Measurements from ENCODE around the gene KIF2C. TPM values are rescaled to one million over a fixed set of nuclear protein-coding genes. Genes with fewer than 3 reads are reported as not detected.
"Not testable (repeated sequence)": the region's sequence is repeated elsewhere in the genome, so short reads cannot be mapped to it uniquely, and the experiment has no call there.

KIF2C gene
- total and polyA plus RNA-seq, 7 experiments from 2014 or later, result 0.32 to 69.3 (median 0.82) TPM; not detected in 1

DNA sequence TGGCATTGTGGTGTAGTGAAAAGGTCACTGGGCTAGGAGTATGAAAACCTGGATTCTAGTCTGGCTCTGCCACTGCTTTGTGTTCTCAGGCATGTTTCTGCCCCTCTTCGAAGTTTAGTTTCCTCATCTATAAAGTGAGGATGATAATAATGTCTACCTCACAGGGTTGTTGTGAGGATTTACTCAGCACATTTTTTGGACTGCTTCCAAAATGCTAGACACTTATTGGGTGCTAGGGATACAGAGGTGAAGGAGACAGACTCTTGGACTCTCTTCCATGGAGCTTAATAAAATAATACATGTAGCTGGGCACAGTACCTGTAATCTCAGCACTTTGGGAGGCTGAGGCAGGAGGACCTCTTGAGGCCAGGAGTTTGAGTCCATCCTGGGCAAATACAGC, 3.6 kb downstream of the KIF2C start:
- no peaks in the 10 kb centered on the region for H3K27me3 ChIP-seq (ENCODE audit: control insufficient read depth in 2 of 2, insufficient read depth in 2 of 2, low read length in 2 of 2)
- no peaks in the 10 kb centered on the region for H3K36me3 ChIP-seq (ENCODE audit: control insufficient read depth in 2 of 3, insufficient read depth in 3 of 3, low read length in 3 of 3)
- H3K36me3 Mint-ChIP-seq, result peaks cover 0 to 14% (median 0%) of the 10 kb centered on the region in 5 donors
- H3K4me3 Mint-ChIP-seq, result peak overlapping the region in 1 of 10 donors; percentile 33
- ChIA-PET POLR2A (interaction anchor here (0.7 to 1.8 kb wide), 3 partner anchors 10 to 32 kb away, joined by 4 to 5 read pairs (median 4); partner anchors contain the start of gene RPS8), CTCF (interaction anchor here (1.0 to 2.8 kb wide), 2 partner anchors 12 to 42 kb away, joined by 4 to 9 read pairs; partner anchors contain the start of gene RNU5D-1)
- H3K4me3 ChIP-seq (ENCODE audit: low read length), result no peak overlapping the region
- no peaks in the 10 kb centered on the region for H3K9me3 Mint-ChIP-seq
- peaks cover 7 to 49% (median 22%) of the 10 kb centered on the region in 7 donors for H3K4me1 Mint-ChIP-seq
- DNase-seq (no peak), ATAC-seq (no peak)
- peak overlapping the region in 1 of 9 donors; percentile 44 for H3K27ac Mint-ChIP-seq
- no peaks in the 10 kb centered on the region for H3K9me3 ChIP-seq (ENCODE audit: control insufficient read depth in 2 of 3, low read length in 3 of 3)
- intact Hi-C loops (cut with micrococcal nuclease), result no loop called here
- no peaks in the 10 kb centered on the region for H3K27me3 Mint-ChIP-seq
- peaks cover 5 to 7% of the 10 kb centered on the region in 2 donors for H3K4me1 ChIP-seq (ENCODE audit: control insufficient read depth in 2 of 2, insufficient read depth in 2 of 2, low read length in 2 of 2)
- no peak overlapping the region for H3K27ac ChIP-seq (ENCODE audit: low read depth, low read length)

DNA sequence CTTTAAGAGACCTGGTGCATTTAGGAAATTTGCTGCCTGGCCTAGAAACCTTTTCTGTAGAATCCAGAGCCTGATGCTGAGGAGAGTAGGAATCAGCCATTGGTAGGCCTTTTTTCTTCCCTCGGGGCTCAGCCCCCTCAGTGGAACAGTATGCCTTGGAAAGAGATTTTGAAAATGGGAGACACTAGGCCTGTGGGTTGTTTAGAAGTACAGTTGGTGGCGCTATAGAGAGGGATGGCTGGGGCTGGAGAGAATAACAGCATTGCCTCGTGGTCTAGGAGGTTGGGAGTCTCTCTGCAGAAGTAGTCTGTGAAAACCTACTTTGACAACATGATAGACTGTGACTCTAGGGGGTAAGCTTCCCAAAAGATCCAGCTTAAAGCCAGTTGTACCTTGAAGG, 8.2 kb downstream of the KIF2C start:
- no peak for DNase-seq
- ATAC-seq, result no peak
- H3K4me1 ChIP-seq (ENCODE audit: control insufficient read depth in 2 of 2, insufficient read depth in 2 of 2, low read length in 2 of 2), result no peaks in the 10 kb centered on the region
- Mint-ChIP-seq H3K4me1 (peaks cover 0 to 25% (median 0%) of the 10 kb centered on the region in 7 donors), H3K36me3 (peaks cover 0 to 20% (median 0%) of the 10 kb centered on the region in 5 donors), H3K4me3 (no peak overlapping the region), H3K9me3 (no peaks in the 10 kb centered on the region), H3K27ac (peak overlapping the region in 1 of 9 donors; percentile 51), H3K27me3 (no peaks in the 10 kb centered on the region)
- intact Hi-C loops (cut with micrococcal nuclease), result no loop called here
- H3K9me3 ChIP-seq (ENCODE audit: control insufficient read depth in 2 of 3, low read length in 3 of 3), result no peaks in the 10 kb centered on the region
- H3K27ac ChIP-seq (ENCODE audit: low read depth, low read length), result no peak overlapping the region
- ChIA-PET POLR2A (interaction anchor here (0.9 to 2.0 kb wide), 3 partner anchors 26 to 65 kb away, joined by 3 to 7 read pairs (median 3); partner anchors contain the start of gene RPS8), CTCF (interaction anchor here (0.7 to 1.0 kb wide), 3 partner anchors 17 to 162 kb away, joined by 3 read pairs; partner anchors contain the start of gene RNU5D-1)
- no peaks in the 10 kb centered on the region for H3K36me3 ChIP-seq (ENCODE audit: control insufficient read depth in 2 of 3, insufficient read depth in 3 of 3, low read length in 3 of 3)
- H3K4me3 ChIP-seq (ENCODE audit: low read length), result no peak overlapping the region
- no peaks in the 10 kb centered on the region for H3K27me3 ChIP-seq (ENCODE audit: control insufficient read depth in 2 of 2, insufficient read depth in 2 of 2, low read length in 2 of 2)

DNA sequence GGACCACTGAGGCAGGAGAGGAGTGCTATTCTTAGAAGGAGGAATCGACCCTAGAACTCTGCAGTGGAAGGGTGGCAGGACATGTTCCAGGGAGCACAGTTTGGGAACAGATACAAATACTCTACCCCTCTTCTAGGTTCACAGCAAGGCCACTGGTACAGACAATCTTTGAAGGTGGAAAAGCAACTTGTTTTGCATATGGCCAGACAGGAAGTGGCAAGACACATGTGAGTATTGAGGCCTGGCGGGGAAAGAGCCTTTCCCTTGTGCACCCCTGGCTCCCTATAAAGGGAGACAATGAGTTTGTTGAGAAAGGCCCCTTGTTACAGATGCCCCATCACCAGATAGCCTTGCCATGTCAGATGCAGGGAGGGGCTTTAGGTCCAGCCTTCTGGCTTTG, 17.8 kb downstream of the KIF2C start:
- intact Hi-C loops (cut with micrococcal nuclease), result no loop called here
- no peak overlapping the region for H3K4me3 ChIP-seq (ENCODE audit: low read length)
- Mint-ChIP-seq H3K36me3 (peaks cover 0 to 36% (median 0%) of the 10 kb centered on the region in 5 donors), H3K4me1 (peaks cover 0 to 12% (median 5%) of the 10 kb centered on the region in 7 donors), H3K4me3 (no peak overlapping the region), H3K27ac (peak overlapping the region in 2 of 9 donors; percentile 42 to 49), H3K27me3 (no peaks in the 10 kb centered on the region), H3K9me3 (no peaks in the 10 kb centered on the region)
- no peaks in the 10 kb centered on the region for H3K9me3 ChIP-seq (ENCODE audit: control insufficient read depth in 2 of 3, low read length in 3 of 3)
- H3K4me1 ChIP-seq (ENCODE audit: control insufficient read depth in 2 of 2, insufficient read depth in 2 of 2, low read length in 2 of 2), result no peaks in the 10 kb centered on the region
- ATAC-seq (no peak), DNase-seq (no peak)
- no peaks in the 10 kb centered on the region for H3K36me3 ChIP-seq (ENCODE audit: control insufficient read depth in 2 of 3, insufficient read depth in 3 of 3, low read length in 3 of 3)
- ChIA-PET POLR2A (no interaction called here), CTCF (interaction anchor here (0.7 kb wide), 1 partner anchor 1452 kb away, joined by 3 read pairs; no protein-coding TSS in a partner anchor)
- no peak overlapping the region for H3K27ac ChIP-seq (ENCODE audit: low read depth, low read length)
- no peaks in the 10 kb centered on the region for H3K27me3 ChIP-seq (ENCODE audit: control insufficient read depth in 2 of 2, insufficient read depth in 2 of 2, low read length in 2 of 2)

DNA sequence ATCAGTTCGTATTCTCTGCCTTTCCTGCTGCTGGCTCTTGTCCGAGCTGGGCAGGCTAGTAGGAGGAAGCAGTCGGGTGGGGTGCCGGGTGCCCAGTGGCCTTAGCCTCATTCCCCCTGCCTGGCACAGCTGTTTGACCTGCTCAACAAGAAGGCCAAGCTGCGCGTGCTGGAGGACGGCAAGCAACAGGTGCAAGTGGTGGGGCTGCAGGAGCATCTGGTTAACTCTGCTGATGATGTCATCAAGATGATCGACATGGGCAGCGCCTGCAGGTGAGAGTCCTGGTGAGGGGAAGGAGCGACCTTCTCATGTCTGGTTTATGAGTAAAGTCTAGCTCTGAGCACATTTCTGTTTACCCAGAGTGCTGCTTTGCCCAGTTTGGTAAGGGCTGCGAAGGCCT, 19.4 kb downstream of the KIF2C start:
- Histone ChIP-seq H3K4me3 (ENCODE audit: low read length) (no peak overlapping the region), H3K36me3 (ENCODE audit: control insufficient read depth in 2 of 3, insufficient read depth in 3 of 3, low read length in 3 of 3) (no peaks in the 10 kb centered on the region), H3K27ac (ENCODE audit: low read depth, low read length) (no peak overlapping the region), H3K4me1 (ENCODE audit: control insufficient read depth in 2 of 2, insufficient read depth in 2 of 2, low read length in 2 of 2) (no peaks in the 10 kb centered on the region), H3K9me3 (ENCODE audit: control insufficient read depth in 2 of 3, low read length in 3 of 3) (no peaks in the 10 kb centered on the region), H3K27me3 (ENCODE audit: control insufficient read depth in 2 of 2, insufficient read depth in 2 of 2, low read length in 2 of 2) (no peaks in the 10 kb centered on the region)
- peaks cover 0 to 12% (median 4%) of the 10 kb centered on the region in 7 donors for H3K4me1 Mint-ChIP-seq
- H3K9me3 Mint-ChIP-seq, result no peaks in the 10 kb centered on the region
- CTCF ChIA-PET, result no interaction called here
- intact Hi-C loops (cut with micrococcal nuclease), result no loop called here
- ATAC-seq (no peak), DNase-seq (no peak)
- no peak overlapping the region for H3K4me3 Mint-ChIP-seq
- no peaks in the 10 kb centered on the region for H3K27me3 Mint-ChIP-seq
- peaks cover 0 to 34% (median 0%) of the 10 kb centered on the region in 5 donors for H3K36me3 Mint-ChIP-seq
- H3K27ac Mint-ChIP-seq, result no peak overlapping the region
- POLR2A ChIA-PET, result interaction anchor here (0.6 to 1.8 kb wide), 3 partner anchors 14 to 1791 kb away, joined by 3 to 5 read pairs (median 4); partner anchors contain the start of gene RNU5D-1

DNA sequence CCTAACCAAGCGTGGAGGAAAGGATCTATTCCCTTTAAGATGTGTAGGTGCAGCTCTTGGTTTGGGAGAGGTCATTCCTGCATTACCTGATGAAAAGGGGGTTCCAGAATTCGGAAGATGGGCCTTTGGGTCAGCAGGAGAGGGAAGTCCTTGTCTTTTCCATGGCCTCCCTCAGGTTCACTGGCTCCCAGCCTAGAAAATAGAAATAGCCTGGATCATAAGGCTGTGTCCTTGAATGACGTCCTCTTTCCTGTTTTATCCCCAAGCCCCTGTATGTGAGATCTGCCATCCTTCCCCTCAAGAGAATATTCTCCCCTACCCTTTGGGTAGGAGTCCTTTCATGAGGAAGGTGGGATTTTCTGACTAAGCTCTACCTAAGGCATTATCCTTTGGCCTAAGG, 21.2 kb downstream of the KIF2C start:
- Histone ChIP-seq H3K4me1 (ENCODE audit: control insufficient read depth in 2 of 2, insufficient read depth in 2 of 2, low read length in 2 of 2) (no peaks in the 10 kb centered on the region), H3K4me3 (ENCODE audit: low read length) (no peak overlapping the region), H3K27ac (ENCODE audit: low read depth, low read length) (no peak overlapping the region), H3K27me3 (ENCODE audit: control insufficient read depth in 2 of 2, insufficient read depth in 2 of 2, low read length in 2 of 2) (no peaks in the 10 kb centered on the region), H3K36me3 (ENCODE audit: control insufficient read depth in 2 of 3, insufficient read depth in 3 of 3, low read length in 3 of 3) (no peaks in the 10 kb centered on the region), H3K9me3 (ENCODE audit: control insufficient read depth in 2 of 3, low read length in 3 of 3) (no peaks in the 10 kb centered on the region)
- Mint-ChIP-seq H3K27me3 (no peaks in the 10 kb centered on the region), H3K4me1 (peaks cover 0 to 9% (median 4%) of the 10 kb centered on the region in 7 donors), H3K36me3 (peaks cover 0 to 25% (median 0%) of the 10 kb centered on the region in 5 donors), H3K27ac (no peak overlapping the region), H3K4me3 (no peak overlapping the region), H3K9me3 (no peaks in the 10 kb centered on the region)
- DNase-seq (no peak), ATAC-seq (no peak)
- CTCF ChIA-PET, result no interaction called here
- intact Hi-C loops (cut with micrococcal nuclease), result no loop called here
- POLR2A ChIA-PET, result interaction anchor here (0.7 to 1.5 kb wide), 2 partner anchors 15 to 1306 kb away, joined by 4 read pairs; no protein-coding TSS in a partner anchor

DNA sequence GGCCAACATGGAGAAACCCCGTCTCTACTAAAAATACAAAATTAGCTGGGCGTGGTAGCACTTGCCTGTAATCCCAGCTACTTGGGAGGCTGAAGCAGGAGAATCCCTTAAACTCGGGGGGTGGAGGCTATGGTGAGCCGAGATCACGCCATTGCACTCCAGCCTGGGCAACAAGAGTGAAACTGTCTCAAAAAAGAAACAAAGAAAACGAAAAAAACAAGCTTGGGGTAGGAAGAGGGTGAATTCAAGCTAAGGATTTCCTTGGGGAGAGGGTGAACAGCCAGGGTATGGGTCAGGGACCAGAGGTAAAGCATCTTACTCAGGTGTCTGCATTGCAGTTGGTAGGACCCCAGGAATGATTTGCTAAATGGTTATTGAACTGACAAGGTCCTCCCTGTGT, 26.8 kb downstream of the KIF2C start:
- ATAC-seq; H3K9me3 Mint-ChIP-seq; H3K27me3 Mint-ChIP-seq; intact Hi-C loops (cut with micrococcal nuclease); DNase-seq; H3K27ac ChIP-seq (ENCODE audit: low read depth, low read length); H3K9me3 ChIP-seq (ENCODE audit: control insufficient read depth in 2 of 3, low read length in 3 of 3); H3K4me3 ChIP-seq (ENCODE audit: low read length); H3K36me3 ChIP-seq (ENCODE audit: control insufficient read depth in 2 of 3, insufficient read depth in 3 of 3, low read length in 3 of 3); H3K4me1 Mint-ChIP-seq; H3K27ac Mint-ChIP-seq; H3K27me3 ChIP-seq (ENCODE audit: control insufficient read depth in 2 of 2, insufficient read depth in 2 of 2, low read length in 2 of 2); H3K4me1 ChIP-seq (ENCODE audit: control insufficient read depth in 2 of 2, insufficient read depth in 2 of 2, low read length in 2 of 2); H3K4me3 Mint-ChIP-seq: not testable (repeated sequence)
- peaks cover 0 to 12% (median 0%) of the 10 kb centered on the region in 5 donors for H3K36me3 Mint-ChIP-seq
- ChIA-PET CTCF (interaction anchor here (0.8 kb wide), 1 partner anchor 37 kb away, joined by 3 read pairs; no protein-coding TSS in a partner anchor), POLR2A (interaction anchor here (2.1 kb wide), 1 partner anchor 9 kb away, joined by 12 read pairs; the partner anchor contains the start of gene RPS8)
